Keratinocyte (primary cell): ENCODE data around the gene ANKRD53. TPM values are rescaled to one million over a fixed set of nuclear protein-coding genes. Genes with fewer than 3 reads are reported as not detected.

Source experiments
- DNase-seq: peaks from one replicate; pipeline ENCODE4 v3.0.0-alpha.2; 2011; ENCODE audit warnings: low read depth, missing footprints, low spot score
- FAIRE-seq: peaks from 2 replicates; lab custom pipeline; 2011; peaks lifted over from hg19 to GRCh38; lab: Jason Lieb, UNC
- H2AFZ ChIP-seq: 2 replicates; pipeline ENCODE4 v1.6.0; 2012; ENCODE audit warnings: low read length, control low read depth, inconsistent platforms; ENCODE audit not compliant: control insufficient read depth
- H3K27ac ChIP-seq: 2 replicates; pipeline ENCODE4 v1.5.1; 2011; ENCODE audit warnings: low read length; ENCODE audit not compliant: control insufficient read depth, insufficient read depth
- H3K27me3 ChIP-seq: 3 replicates; pipeline ENCODE4 v1.6.0; 2011; ENCODE audit warnings: low read length; ENCODE audit not compliant: control insufficient read depth, insufficient read depth; ENCODE audit errors: extremely low read depth
- H3K36me3 ChIP-seq, 2 experiments: 2 replicates in 1 of 2; 3 replicates in 1 of 2; pipeline ENCODE4 v1.5.1; 2011; ENCODE audit warnings: low read length in 2 of 2, mild to moderate bottlenecking in 1 of 2; ENCODE audit not compliant: control insufficient read depth in 2 of 2, insufficient read depth in 2 of 2; ENCODE audit errors: extremely low read depth in 1 of 2
- H3K4me1 ChIP-seq: 3 replicates; pipeline ENCODE4 v1.5.1; 2011; ENCODE audit warnings: low read length; ENCODE audit not compliant: control insufficient read depth, insufficient read depth; ENCODE audit errors: extremely low read depth
- H3K4me2 ChIP-seq: 3 replicates; pipeline ENCODE4 v1.6.0; 2011; ENCODE audit warnings: low read depth, low read length; ENCODE audit not compliant: control insufficient read depth, insufficient read depth; ENCODE audit errors: extremely low read depth
- H3K4me3 ChIP-seq, 3 experiments: fragments of 200-600 bp in 1 of 3; sonication (generic) in 1 of 3; 2 replicates in 2 of 3; 3 replicates in 1 of 3; pipeline ENCODE4 v1.5.1; 2011 to 2016; ENCODE audit warnings: low read length in 3 of 3, mild to moderate bottlenecking in 3 of 3, control low read depth in 2 of 3, inconsistent platforms in 1 of 3, low read depth in 1 of 3, mixed read lengths in 1 of 3, mixed run types in 1 of 3, moderate library complexity in 1 of 3; ENCODE audit not compliant: control insufficient read depth in 2 of 3, insufficient read depth in 2 of 3; ENCODE audit errors: extremely low read depth in 1 of 3
- H3K79me2 ChIP-seq: 2 replicates; pipeline ENCODE4 v1.6.0; 2012; ENCODE audit warnings: low read length; ENCODE audit not compliant: control insufficient read depth, insufficient read depth
- H3K9ac ChIP-seq: 3 replicates; pipeline ENCODE4 v1.6.0; 2011; ENCODE audit warnings: low read length; ENCODE audit not compliant: control insufficient read depth, insufficient read depth; ENCODE audit errors: extremely low read depth
- H3K9me1 ChIP-seq: 3 replicates; pipeline ENCODE4 v1.6.0; 2011; ENCODE audit warnings: low read length; ENCODE audit not compliant: control insufficient read depth, insufficient read depth; ENCODE audit errors: extremely low read depth
- H3K9me3 ChIP-seq: 2 replicates; pipeline ENCODE4 v1.5.1; 2012; ENCODE audit warnings: low read depth, low read length; ENCODE audit not compliant: control insufficient read depth
- H4K20me1 ChIP-seq: 3 replicates; pipeline ENCODE4 v1.6.0; 2011; ENCODE audit warnings: low read length; ENCODE audit not compliant: control insufficient read depth, insufficient read depth; ENCODE audit errors: extremely low read depth
- EZH2 ChIP-seq: IDR thresholded peaks from one replicate; pipeline ENCODE4 v1.6.1; 2012; ENCODE audit warnings: inconsistent platforms, mild to moderate bottlenecking, low read length, moderate library complexity
- dilution Hi-C: fragments of 300-500 bp; cut with MboI; formaldehyde crosslinking; loops from one replicate; pipeline ENCODE4 v1.7.0; 2020; ENCODE audit warnings: low sequenced_read_pairs; ENCODE audit not compliant: extremely low pct_ligation_motif_present
- polyA plus RNA-seq, 5 experiments: library from polyadenylated mRNA; depleted of rRNA in 3 of 5; stranded (reverse) in 3 of 5; stranded (forward) in 1 of 5; unstranded in 1 of 5; fragments of >200 nt; gene quantifications; 1 replicate in 1 of 5; 2 replicates in 3 of 5; 3 replicates in 1 of 5; pipeline versions ENCODE4 v1.2.1 to v1.2.3, GENCODE V29; 2011 to 2012; ENCODE audit warnings: missing spikeins in 2 of 5, low read depth in 1 of 5, low replicate concordance in 1 of 5
- TF ChIP-seq, protein P1 (sequence below), 3 experiments: IDR thresholded peaks in 1 of 3; conservative IDR thresholded peaks in 1 of 3; optimal IDR thresholded peaks in 1 of 3; 2 replicates in 2 of 3; 3 replicates in 1 of 3; pipeline versions ENCODE3 to v1.5.1; 2011; ENCODE audit warnings: low read length in 3 of 3, mild to moderate bottlenecking in 3 of 3, moderate library complexity in 2 of 3, control low read depth in 1 of 3, inconsistent platforms in 1 of 3; ENCODE audit not compliant: insufficient read depth in 2 of 3; ENCODE audit errors: extremely low read depth in 1 of 3

ANKRD53 gene
- polyA plus RNA-seq, 1 donor (not counting 4 experiments of a cell fraction or from before 2014, with no cell fraction given): not detected

GRCh38 chr2:70956141-70956540 is 22.3 kb upstream of the ANKRD53 start:
- no peaks in the 10 kb centered on the region for H4K20me1 ChIP-seq
- no peaks in the 10 kb centered on the region for H3K9me1 ChIP-seq
- no peaks in the 10 kb centered on the region for H3K9me3 ChIP-seq

GRCh38 chr2:70957798-70958197 is 20.6 kb upstream of the ANKRD53 start:
- dilution Hi-C loops: no loop called here
- H3K9ac ChIP-seq: no peak overlapping the region
- TF ChIP-seq, protein P1, sequence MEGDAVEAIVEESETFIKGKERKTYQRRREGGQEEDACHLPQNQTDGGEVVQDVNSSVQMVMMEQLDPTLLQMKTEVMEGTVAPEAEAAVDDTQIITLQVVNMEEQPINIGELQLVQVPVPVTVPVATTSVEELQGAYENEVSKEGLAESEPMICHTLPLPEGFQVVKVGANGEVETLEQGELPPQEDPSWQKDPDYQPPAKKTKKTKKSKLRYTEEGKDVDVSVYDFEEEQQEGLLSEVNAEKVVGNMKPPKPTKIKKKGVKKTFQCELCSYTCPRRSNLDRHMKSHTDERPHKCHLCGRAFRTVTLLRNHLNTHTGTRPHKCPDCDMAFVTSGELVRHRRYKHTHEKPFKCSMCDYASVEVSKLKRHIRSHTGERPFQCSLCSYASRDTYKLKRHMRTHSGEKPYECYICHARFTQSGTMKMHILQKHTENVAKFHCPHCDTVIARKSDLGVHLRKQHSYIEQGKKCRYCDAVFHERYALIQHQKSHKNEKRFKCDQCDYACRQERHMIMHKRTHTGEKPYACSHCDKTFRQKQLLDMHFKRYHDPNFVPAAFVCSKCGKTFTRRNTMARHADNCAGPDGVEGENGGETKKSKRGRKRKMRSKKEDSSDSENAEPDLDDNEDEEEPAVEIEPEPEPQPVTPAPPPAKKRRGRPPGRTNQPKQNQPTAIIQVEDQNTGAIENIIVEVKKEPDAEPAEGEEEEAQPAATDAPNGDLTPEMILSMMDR (optimal IDR thresholded peaks at IDR 0.05 in 1 of 3, IDR thresholded peaks at IDR 0.05 in 1 of 3, conservative IDR thresholded peaks at IDR 0.05 in 1 of 3; ENCODE audit: extremely low read depth in 1 of 3, insufficient read depth in 2 of 3, low read length in 3 of 3): no peak
- TF ChIP-seq EZH2: no peak
- no peaks in the 10 kb centered on the region for H3K9me3 ChIP-seq
- no peak overlapping the region for H3K4me3 ChIP-seq
- no peaks in the 10 kb centered on the region for H3K4me1 ChIP-seq
- no peak overlapping the region for H3K27ac ChIP-seq
- H3K27me3 ChIP-seq: peaks cover 15% of the 10 kb centered on the region
- FAIRE-seq: no peak
- H3K36me3 ChIP-seq: no peaks in the 10 kb centered on the region
- no peak overlapping the region for H3K4me2 ChIP-seq
- no peaks in the 10 kb centered on the region for H3K9me1 ChIP-seq
- no peak overlapping the region for H2AFZ ChIP-seq
- DNase-seq: no peak
- no peaks in the 10 kb centered on the region for H3K79me2 ChIP-seq
- no peaks in the 10 kb centered on the region for H4K20me1 ChIP-seq

More at GRCh38 chr2:70956141-70956540, 22.3 kb upstream of the ANKRD53 start:
- no peak overlapping the region for H3K4me3 ChIP-seq
- FAIRE-seq: no peak
- dilution Hi-C loops: no loop called here
- H3K27ac ChIP-seq: no peak overlapping the region
- peaks cover 16% of the 10 kb centered on the region for H3K27me3 ChIP-seq
- no peak for DNase-seq
- H3K9ac ChIP-seq: no peak overlapping the region
- H3K4me2 ChIP-seq: no peak overlapping the region
- H3K79me2 ChIP-seq: no peaks in the 10 kb centered on the region
- H3K4me1 ChIP-seq: no peaks in the 10 kb centered on the region
- no peak for TF ChIP-seq EZH2
- TF ChIP-seq, protein P1 (optimal IDR thresholded peaks at IDR 0.05 in 1 of 3, IDR thresholded peaks at IDR 0.05 in 1 of 3, conservative IDR thresholded peaks at IDR 0.05 in 1 of 3; ENCODE audit: extremely low read depth in 1 of 3, insufficient read depth in 2 of 3, low read length in 3 of 3): no peak
- no peak overlapping the region for H2AFZ ChIP-seq
- no peaks in the 10 kb centered on the region for H3K36me3 ChIP-seq
